Dermis blood vessel endothelial cell (primary cell): ENCODE data around the gene IL1RL1. TPM values are rescaled to one million over a fixed set of nuclear protein-coding genes. Genes with fewer than 3 reads are reported as not detected.
"Not testable (repeated sequence)": the region's sequence is repeated elsewhere in the genome, so short reads cannot be mapped to it uniquely, and the experiment has no call there.

Source experiments
- DNase-seq: peaks from one replicate; pipeline ENCODE4 v3.0.0; 2010
- total RNA-seq: library from RNA; depleted of rRNA; stranded (reverse); fragments of >200 nt; gene quantifications from 2 replicates; pipeline ENCODE4 v1.2.3, GENCODE V29; 2014

IL1RL1 gene
- total RNA-seq, 1 donor from 2014 or later, result 0.17 TPM

DNA sequence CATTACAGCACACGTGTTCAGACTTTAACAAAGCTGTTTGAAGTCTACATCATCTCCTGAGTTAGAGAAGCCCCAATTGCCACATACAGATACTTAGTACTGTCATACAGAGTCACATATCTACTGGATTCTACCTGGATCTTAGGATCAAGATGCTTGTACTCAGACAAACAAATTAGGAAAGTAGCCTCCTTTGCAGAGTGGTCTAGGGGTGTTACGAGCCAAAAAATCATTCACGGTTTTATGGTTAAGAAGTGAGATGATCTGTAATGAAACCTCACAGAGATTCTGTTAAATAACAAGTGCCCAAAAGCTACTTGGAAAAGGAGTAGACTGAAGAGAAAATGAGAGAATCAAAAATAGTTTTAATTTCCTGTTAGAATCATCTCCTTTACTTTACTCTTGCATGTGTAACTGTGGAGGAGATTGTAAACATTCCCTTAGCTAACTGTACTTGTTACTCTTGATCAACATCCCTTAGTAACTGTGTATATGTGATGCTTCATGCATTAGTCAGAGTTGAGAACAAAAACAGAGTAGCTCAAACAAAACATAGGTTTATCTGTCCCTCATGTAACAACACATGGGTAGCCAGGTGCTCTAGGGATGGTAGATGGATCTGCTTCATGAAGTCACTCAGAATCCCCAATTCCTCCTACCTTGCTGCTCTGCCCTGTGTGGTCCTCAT lies 16.4 kb upstream of the IL1RL1 start:
- no peak for DNase-seq

DNA sequence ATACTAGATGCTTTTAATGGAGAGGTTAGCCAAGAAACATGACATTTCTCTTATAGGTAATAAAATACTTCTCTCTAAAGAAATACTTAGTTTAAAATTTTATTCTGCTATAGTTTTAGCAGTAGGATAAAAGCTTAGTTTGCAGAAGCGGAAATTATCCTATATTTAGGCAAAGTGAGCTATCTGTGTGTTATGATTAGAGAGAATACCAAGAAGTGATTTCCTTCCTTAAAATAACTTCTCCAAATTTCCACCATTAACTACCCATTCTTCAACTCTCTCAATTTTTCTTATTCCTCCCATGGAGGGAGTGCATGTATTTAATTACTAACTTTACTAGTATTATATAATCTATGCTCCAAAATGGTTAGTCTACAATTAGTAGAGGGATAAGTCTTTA lies 15.8 kb upstream of the IL1RL1 start:
- no peak for DNase-seq

DNA sequence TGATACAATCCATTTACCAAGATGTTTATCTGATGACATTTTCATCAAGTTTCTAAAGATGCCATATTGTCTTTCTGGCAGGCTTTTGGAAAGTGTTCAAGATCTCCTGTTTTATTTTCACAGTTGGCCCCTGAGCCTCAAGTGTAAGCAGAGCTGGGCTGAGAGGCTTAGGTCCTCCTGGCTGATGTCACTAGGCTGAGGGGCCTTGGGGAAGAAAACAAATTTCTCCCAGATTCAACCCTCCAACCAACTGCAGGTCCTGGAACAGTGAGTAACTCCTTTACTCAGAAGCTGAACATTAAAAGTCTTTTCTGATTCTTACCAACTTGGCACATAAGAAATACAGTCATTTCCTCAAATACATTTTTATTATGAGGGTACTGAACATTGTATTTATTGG lies 14.9 kb upstream of the IL1RL1 start:
- no peak for DNase-seq

DNA sequence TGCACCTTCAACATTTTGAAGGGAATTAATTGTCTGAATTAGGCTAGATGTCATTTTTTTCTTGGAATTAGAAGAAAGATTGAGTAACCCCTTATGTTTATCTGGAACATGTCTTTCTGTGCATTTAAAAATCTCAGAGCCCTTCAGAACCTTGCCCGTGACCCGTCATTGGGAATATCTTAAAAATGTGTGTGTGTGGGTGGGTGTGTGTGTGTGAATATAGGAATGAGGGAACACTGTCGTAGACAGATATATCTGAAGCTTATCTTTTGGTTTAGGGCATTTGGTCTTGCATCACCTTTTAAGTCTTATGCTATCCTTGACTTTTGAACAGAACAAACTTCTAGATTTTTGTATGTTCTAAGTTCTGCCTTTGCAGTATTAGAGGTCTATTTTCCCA lies 13.5 kb upstream of the IL1RL1 start:
- DNase-seq, result no peak

DNA sequence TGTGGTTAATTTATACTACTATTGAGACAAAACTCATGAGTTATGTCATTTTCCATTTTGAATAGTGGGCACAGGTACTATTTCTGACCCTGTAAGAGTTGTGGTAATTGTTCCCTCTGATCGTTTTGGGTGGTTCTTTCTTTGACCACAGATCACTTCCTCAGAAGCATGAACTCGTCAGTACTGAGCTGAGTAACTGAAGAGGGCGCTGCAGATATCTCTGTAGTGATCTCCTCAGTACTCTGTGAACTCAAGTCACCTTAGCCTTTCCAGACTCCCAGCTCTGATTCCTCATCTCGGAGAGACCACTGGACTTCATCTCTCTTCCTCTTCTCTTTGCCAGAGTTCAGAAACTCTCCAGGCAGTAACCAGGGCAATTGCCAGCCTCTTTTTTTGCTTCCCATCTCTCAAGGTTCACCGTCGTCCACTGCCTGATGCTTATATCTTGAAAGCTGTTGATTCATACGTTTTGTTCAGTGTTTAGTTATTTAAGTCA lies 9.4 kb upstream of the IL1RL1 start:
- peak; percentile 47 for DNase-seq

DNA sequence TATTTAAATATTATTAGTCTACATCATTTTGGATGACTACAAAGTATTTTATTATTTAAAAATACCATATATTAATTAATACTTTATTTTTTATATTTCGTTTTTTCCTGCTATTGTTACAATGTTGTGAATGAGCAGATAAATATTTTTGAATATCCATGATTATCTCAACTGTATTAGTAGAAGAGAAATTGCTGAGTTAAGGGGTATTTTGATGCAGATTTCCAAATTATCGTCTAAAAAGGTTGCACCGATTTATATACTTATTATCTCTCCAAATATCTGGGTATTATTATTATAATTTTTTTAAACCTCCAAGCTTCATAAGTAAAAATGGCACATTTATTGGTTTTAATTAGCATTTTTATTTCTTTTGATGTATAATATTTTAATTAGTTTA lies 8.9 kb upstream of the IL1RL1 start:
- DNase-seq, result no peak

DNA sequence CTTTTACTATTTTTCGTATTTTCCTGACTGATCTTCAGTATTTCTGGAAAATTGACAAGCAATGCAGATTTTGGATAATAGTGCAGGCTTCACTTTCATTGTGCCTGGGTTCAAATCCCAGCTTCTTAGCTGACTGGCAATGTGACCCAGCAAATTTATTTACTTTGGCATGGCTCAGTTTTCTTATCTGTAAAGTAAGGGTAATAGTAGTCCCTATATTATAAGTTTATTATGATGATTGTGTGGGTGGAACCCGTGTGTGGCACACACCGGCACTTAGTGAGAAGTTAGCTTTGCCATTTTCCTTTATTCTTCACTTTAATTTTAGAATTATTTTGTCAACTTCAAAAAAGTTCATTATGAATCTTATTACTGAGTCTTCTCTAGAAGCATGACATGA lies 7.8 kb upstream of the IL1RL1 start:
- DNase-seq, result no peak

DNA sequence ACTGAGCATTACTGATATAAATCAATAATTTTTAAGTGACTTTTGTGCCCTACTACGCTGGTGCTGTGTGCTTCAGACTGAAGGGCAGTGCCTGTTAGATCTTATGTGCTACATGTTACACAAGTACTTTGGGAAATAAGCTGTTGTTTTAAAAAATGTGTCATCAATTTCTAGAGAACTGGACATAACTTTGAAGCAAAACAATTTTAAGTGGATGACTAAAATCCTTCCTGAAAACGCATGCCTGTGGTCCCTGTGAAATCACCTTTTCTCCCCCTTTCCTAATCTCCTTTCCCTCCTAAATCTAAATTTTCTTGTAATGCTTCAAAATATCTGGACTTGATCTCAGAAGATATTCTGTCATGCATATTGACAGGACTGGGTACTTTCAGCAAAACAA lies 7.1 kb upstream of the IL1RL1 start:
- peak; percentile 47 for DNase-seq

DNA sequence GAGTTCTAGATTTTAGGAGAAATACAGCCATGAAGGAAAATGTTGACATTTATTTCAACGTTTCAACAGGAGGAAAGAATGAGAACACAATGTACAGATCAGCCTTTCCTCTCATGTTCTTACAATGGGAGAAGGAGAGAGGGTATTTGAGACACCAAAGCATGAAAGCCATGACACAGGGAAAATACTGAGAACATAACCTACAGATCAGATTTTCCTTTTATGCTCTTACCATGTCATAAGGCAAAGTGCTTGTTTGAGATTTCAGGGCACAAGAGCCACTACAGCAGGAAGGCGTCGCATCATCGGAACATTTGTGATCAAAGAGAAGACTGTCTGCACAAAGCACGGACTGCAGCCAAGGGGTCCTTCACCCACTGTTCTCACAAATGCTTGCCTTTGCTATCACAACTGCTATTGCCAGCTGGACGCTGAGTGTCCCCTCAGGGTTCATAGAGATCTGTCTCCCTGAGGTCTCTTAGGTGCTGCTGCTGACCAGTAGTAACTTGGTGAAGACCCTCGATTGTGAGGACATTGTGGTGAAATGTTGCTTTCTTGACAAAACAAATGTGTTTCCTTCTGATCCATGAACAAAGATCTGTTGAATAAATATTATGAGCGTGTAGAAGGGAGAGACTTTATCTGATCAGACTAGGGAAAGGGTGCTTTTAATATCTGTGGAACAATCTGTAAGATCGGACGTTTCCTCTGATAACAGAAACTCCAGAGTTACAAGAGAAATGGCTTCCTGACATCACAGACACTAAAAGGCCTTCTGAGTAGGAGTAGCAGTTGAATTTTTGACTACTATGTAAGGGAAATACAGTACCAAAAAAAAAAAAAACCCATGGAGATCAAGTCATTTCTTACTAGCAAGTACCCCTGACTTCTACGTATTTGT lies 6.4 kb upstream of the IL1RL1 start:
- peak; percentile 57 for DNase-seq

DNA sequence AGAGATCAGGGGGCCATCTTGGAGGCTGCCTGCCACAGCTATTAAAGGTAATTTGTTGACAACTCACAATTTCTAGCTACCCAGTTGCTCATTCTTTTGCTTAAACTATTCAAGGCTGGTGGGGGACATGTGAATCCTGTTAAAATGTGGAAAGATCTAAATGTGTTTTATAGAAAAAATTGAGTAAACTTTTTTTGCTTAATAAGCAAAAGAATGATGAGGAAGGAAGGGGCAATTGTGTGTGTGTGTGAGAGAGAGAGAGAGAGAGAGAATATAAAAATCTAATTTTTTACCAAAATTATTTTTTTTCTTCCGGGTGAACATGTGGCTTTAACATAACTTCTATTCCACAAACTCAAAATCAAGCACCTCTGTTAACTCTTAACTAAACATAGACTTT lies 5.2 kb upstream of the IL1RL1 start:
- no peak for DNase-seq

DNA sequence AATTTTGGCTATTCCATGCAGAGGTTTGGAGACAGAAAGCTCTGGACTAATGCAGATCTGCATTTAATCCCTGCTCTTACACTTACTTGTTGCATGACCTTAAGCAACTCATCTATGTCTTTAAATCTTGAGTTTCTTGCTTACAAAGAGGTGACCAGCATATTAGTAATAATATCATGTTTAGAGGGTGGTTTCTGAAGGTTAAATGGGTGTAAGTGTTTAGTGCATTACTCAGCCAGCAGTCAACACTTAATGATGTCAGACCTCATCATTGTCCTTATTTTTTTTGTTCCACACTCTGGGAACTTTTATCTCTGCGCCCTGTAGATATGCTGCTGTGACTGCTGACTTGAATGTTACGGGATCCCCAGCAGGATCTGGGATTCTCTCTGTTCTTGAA lies 1.7 kb downstream of the IL1RL1 start:
- DNase-seq, result peak; percentile 22

DNA sequence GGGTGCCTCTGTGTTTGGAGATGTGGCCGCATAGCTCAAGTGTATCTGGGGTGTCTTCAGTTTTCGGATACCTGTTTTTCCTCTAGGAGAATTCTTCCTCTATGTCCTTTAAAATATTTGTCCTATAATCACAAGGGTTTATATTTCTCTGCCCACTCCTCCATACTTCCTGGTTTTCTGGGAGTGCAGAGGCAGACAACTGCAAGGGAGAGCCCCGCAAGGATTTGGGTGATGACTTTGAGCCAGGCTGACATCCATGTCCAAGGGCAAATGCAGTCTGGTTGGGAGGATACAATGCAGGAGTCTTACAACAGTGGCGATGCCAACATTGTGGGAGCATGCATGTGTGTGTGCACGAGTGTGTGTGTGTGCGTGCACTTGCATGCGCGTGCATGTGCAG lies 2.1 kb downstream of the IL1RL1 start:
- no peak for DNase-seq

DNA sequence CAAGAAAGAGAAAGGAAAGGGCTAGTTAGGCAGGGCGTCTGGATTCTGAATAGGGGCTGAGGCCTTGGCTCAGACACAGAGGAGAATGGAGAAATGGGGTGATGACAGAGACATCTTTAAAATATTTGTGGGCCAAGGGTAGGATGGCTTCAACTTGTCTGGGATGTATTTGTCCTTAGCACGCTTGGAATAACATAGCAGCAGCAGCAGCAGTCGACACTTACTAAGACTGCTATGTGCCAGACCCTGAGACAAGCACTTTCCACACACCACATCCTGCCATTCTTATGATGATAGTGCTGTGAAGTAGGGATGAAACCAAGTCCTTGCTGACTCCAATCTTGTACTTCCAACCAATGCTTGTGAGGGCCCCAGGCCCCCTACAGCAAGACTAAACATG lies 2.6 kb downstream of the IL1RL1 start:
- no peak for DNase-seq

DNA sequence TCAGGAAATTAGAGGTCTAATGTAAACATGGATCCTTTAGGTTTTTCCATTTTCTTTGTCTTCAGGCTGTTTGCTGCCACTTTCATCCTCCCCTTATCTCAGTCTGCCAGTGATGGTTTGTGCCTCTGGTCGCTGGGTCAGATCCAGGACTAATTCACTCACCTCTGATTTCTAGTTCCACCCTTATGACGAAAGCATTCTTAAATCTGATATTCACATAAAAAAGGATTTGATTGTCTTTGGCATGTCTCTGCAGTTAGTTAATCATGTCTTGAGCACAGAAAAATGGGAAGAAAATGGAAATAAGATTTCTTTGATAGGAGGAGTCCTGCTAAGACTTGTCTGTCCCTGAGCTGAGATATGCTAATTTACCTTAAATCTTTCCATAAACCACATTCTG lies 4.6 kb downstream of the IL1RL1 start:
- no peak for DNase-seq

DNA sequence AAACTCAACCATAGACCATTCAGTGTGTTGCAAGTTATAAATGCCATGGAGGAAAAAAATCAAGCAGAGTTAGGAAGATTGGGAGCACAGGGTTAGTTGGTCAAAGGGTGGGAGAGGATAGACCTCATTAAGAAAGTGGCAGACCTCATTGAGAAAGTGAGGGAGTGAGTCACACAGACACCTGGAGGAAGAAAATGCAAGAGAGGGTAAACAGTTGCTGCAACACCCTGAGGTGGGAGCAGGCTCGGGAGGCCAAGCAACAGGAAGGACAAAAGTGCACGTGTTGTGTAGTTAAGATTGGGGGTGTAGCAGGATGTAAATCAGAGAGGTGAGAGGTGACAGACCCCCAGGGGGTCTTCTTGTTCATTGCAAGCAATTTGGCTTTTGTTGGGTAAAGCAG lies 6.4 kb downstream of the IL1RL1 start:
- DNase-seq, result no peak

DNA sequence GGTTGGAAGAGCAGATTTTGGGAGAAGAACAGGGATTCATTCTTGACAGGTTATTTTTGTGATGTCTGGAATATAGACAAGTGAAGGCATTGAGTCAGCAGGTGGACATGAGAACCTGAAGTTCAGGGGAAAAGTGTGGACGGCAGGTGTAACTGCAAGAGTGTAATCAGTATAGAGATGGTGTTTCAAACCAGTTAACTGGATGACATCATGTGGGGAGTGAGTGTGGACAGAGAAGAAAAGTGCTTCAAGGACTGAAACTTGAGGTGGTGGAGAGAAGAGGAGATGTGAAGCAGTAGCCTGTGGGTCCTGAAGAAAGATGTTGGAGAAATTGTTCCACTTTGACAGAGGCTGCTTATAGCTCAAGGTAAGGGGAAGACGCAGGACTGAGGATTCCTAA lies 7.1 kb downstream of the IL1RL1 start:
- no peak for DNase-seq

DNA sequence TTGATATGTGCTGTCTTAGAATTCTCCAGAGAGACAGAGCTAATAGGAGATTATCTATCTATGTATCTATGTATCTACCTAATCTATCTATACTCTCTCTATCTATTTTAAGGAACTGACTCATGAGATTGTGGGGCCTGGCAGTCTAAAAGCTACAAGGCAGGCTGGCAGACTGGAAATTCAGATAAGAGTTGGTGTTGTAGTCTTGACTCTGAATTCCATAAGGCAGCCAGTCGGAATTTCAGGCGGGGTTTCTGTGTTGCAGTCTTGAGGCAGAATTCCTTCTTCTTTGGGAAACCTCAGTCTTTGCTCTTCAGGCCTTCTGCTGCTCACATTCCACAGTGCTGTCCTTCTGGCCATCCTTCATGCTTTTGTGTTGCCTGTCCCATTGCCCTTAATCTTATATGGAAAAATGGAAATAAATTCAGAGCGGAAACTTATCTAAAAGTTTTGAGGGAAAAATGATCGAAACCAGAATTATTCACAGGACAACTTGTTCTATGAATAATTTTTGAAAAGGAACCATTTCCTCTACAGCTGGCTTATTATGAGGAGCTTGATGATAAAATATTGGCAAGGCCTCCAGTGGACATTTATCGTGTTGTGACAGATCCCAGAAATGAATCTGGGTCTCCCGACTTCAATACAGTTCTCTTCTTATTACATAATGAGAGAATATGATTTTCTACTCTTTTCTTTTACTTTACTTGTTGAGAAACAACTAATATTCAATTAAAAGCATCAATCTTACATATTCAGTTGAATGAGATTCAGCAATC lies 10.8 kb downstream of the IL1RL1 start:
- DNase-seq, result no peak

DNA sequence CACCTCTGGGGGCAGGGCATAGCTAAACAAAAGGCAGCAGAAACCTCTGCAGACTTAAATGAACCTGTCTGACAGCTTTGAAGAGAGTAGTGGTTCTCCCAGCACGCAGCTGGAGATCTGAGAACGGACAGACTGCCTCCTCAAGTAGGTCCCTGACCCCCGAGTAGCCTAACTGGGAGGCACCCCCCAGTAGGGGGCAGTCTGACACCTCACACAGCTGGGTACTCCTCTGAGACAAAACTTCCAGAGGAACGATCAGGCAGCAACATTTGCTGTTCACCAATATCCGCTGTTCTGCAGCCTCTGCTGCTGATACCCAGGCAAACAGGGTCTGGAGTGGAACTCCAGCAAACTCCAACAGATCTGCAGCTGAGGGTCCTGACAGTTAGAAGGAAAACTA lies 13.6 kb downstream of the IL1RL1 start:
- DNase-seq, result not testable (repeated sequence)

DNA sequence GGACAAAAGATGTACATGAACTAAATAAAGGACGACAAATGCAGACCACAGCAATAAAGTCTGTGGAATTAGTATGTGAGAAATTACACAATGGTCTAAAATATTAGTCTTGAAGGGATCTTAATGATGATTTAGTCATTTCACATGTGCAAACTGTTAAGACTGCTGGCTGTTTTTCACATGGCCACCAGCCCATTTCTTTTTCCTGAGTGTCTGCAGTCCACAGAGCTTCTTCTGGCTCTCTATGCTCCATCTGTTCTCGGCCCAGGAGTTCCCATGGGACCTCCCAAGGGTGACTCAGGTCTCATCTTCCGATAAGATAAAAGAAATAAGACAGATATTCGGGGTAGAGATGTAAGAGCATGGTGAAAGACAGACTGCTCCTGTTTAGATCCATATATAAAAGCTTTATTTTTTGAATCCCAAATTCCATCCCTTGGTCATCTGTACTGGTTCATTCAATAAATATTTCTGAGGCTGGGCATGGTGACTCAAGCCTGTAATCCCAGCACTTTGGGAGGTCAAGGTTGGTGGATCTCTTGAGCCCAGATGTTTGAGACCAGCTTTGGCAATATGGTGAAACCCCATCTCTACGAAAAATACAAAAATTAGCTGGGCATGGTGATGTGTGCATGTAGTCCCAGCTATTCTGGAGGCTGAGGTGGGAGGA lies 20.1 kb downstream of the IL1RL1 start:
- no peak for DNase-seq

DNA sequence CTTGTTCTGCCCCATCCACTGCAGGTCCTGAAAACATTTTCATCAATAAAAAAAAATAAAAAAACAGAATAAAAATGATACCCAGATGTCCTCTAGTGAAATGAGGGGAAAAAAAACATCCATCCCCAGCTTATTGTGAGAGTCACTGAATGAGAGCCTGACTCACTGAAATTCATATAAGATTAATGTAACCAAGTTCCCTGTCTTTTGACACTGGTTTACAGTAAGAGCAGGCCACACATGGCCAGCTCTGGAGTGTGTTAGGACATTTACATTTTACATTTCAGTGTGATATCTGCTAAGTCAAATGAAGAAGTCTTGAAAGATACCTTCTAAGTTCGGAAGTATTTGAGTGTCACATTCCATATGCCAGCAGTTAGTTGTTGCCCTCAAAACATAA lies 23.1 kb downstream of the IL1RL1 start:
- no peak for DNase-seq

DNA sequence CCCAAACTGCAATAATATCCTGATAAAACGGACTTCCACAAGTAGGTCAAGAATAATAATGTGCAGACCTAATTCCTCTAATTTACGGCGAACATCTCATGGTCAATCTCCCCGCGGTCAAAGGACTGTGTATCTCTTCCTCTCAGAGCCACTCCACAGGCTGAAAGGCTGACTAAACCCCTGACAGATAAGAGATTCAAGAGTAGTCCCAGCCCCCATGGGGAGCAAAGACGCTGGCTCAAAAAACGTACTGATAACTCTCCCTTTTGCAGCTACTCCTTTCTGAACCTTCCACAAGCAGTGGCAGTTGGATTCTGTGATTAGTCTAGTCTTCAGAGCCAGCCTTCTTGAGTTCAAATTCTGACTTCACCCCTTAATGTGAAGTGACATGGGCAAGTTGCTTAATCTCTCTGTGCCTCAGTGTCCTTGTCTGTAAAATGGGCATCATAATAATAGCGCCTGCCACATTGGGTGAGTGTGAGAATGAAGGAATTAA lies 24.6 kb downstream of the IL1RL1 start:
- peak; percentile 20 for DNase-seq

DNA sequence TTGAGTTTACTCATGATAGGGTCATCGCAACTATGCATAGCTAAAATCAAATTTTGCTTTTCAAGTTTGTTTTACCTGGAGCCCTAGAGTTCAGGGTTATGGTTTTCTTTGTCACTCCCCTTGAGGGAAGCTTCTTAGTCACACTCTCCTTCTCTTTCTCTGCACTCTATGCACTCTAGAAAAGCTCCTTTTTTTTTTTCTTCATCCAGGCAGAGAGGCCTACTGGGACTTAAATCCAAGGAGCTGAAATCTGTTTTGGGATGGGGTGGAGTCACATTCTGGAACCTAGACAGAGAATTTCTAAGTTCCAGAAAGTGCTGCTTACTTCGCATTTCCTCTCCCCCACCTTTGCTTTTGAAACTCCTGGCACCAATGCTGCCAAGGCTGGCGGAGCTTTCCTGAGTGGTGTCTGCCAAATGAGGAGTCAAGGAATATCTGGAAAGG lies 25.2 kb downstream of the IL1RL1 start:
- DNase-seq, result peak; percentile 23
